K562 (cell line): Measurements from ENCODE around the gene ATP6V1G1. TPM values are rescaled to one million over a fixed set of nuclear protein-coding genes. Genes with fewer than 3 reads are reported as not detected.
A peak's percentile ranks its signal among the peaks of the same experiment; 100 is the strongest.

Source experiments
- C11orf30 ChIP-seq: fragments of 450-650 bp; IDR thresholded peaks from 2 replicates; pipeline ENCODE4 v1.6.1; 2016; ENCODE audit warnings: low read depth, mild to moderate bottlenecking
- ETV1 ChIP-seq: fragments of 450-650 bp; conservative IDR thresholded peaks from 2 replicates; pipeline ENCODE4 v1.6.1; 2016; ENCODE audit warnings: missing genetic modification characterization, control low read depth, low read depth, missing compliant biosample characterization
- NFE2L1 ChIP-seq: fragments of 450-650 bp; IDR thresholded peaks from 2 replicates; pipeline ENCODE4 v1.6.1; 2016; ENCODE audit warnings: missing genetic modification characterization, low read depth, mild to moderate bottlenecking, missing compliant biosample characterization, moderate library complexity, borderline replicate concordance
- PHF8 ChIP-seq: fragments of 200-600 bp; sonication (generic); IDR thresholded peaks from 2 replicates; pipeline ENCODE4 v1.6.1; 2012; ENCODE audit warnings: mixed run types, mild to moderate bottlenecking, inconsistent platforms, low read length, moderate library complexity, borderline replicate concordance
- PPARD ChIP-seq: fragments of 250-450 bp; sonication (Bioruptor Pico); IDR thresholded peaks from 2 replicates; pipeline ENCODE4 v1.8.0; 2022; ENCODE audit warnings: inconsistent platforms, mild to moderate bottlenecking, moderate library complexity
- PRPF4 ChIP-seq: fragments of 200-400 bp; formaldehyde crosslinking; IDR thresholded peaks from one replicate; pipeline ENCODE4 v1.6.1; 2017; ENCODE audit warnings: low read length, low read depth, mild to moderate bottlenecking; ENCODE audit not compliant: insufficient read depth, poor library complexity, severe bottlenecking
- RB1 ChIP-seq: fragments of 450-650 bp; IDR thresholded peaks from 2 replicates; pipeline ENCODE4 v1.6.1; 2017; ENCODE audit warnings: low read depth, mild to moderate bottlenecking
- SMARCC2 ChIP-seq: fragments of 450-650 bp; IDR thresholded peaks from 2 replicates; pipeline ENCODE4 v1.6.1; 2017; ENCODE audit warnings: antibody characterized with exemption, moderate library complexity, mild to moderate bottlenecking, low read depth
- TAF7 ChIP-seq: fragments of 450-650 bp; IDR thresholded peaks from 2 replicates; pipeline ENCODE4 v1.6.1; 2016; ENCODE audit warnings: missing genetic modification characterization, missing compliant biosample characterization
- TFAM ChIP-seq: fragments of 250-450 bp; sonication (Bioruptor Pico); conservative IDR thresholded peaks from 2 replicates; pipeline ENCODE4 v1.5.0; 2021; ENCODE audit warnings: mild to moderate bottlenecking, moderate library complexity
- TOE1 ChIP-seq, 2 experiments: fragments of 450-650 bp in 1 of 2; sonication (generic) in 1 of 2; formaldehyde crosslinking in 1 of 2; IDR thresholded peaks; 2 replicates each; pipeline versions ENCODE4 v1.7.1 to v1.8.0; 2016 to 2022; ENCODE audit warnings: borderline replicate concordance in 2 of 2, mild to moderate bottlenecking in 2 of 2, antibody characterized with exemption in 1 of 2, inconsistent platforms in 1 of 2, low read depth in 1 of 2, missing genetic modification reagents in 1 of 2, moderate library complexity in 1 of 2
- polyA plus RNA-seq, 8 experiments: library from polyadenylated mRNA; depleted of rRNA in 4 of 8; stranded (reverse) in 5 of 8; unstranded in 3 of 8; fragments of >200 nt; fragmentation: Nextera tagmentation in 2 of 8; fragmentation: Illumina TruSeq in 1 of 8; extraction: Ambion mirVana in 2 of 8; extraction: Trizol in 1 of 8; gene quantifications; 2 replicates each; pipeline versions ENCODE4 v1.2.1 to v1.2.3, GENCODE V29; 2011 to 2014; ENCODE audit warnings: inconsistent platforms in 1 of 8, missing spikeins in 1 of 8
- total RNA-seq, 7 experiments: library from RNA; depleted of rRNA in 6 of 7; stranded (reverse); fragments of >200 nt in 6 of 7; fragmentation: Illumina TruSeq in 2 of 7; extraction: Trizol in 2 of 7; gene quantifications; 2 replicates each; pipeline versions ENCODE4 v1.2.1 to v1.2.3, GENCODE V29; 2011 to 2021; ENCODE audit warnings: low replicate concordance in 1 of 7
- TF ChIP-seq, protein P1 (sequence below): sonication (generic); formaldehyde crosslinking; IDR thresholded peaks from 2 replicates; pipeline ENCODE4 v1.8.0; 2023; ENCODE audit warnings: missing genetic modification reagents, mild to moderate bottlenecking, borderline replicate concordance
- TF ChIP-seq, protein P2 (sequence below): sonication (generic); formaldehyde crosslinking; IDR thresholded peaks from 2 replicates; pipeline ENCODE4 v1.4.0; 2020; ENCODE audit warnings: mild to moderate bottlenecking, missing genetic modification reagents

The ATP6V1G1 gene
- total and polyA plus RNA-seq, 9 of the 15 experiments (the other 6 are each of a cell fraction or from before 2014, with no cell fraction given): 88.4 to 492 (median 193) TPM

DNA sequence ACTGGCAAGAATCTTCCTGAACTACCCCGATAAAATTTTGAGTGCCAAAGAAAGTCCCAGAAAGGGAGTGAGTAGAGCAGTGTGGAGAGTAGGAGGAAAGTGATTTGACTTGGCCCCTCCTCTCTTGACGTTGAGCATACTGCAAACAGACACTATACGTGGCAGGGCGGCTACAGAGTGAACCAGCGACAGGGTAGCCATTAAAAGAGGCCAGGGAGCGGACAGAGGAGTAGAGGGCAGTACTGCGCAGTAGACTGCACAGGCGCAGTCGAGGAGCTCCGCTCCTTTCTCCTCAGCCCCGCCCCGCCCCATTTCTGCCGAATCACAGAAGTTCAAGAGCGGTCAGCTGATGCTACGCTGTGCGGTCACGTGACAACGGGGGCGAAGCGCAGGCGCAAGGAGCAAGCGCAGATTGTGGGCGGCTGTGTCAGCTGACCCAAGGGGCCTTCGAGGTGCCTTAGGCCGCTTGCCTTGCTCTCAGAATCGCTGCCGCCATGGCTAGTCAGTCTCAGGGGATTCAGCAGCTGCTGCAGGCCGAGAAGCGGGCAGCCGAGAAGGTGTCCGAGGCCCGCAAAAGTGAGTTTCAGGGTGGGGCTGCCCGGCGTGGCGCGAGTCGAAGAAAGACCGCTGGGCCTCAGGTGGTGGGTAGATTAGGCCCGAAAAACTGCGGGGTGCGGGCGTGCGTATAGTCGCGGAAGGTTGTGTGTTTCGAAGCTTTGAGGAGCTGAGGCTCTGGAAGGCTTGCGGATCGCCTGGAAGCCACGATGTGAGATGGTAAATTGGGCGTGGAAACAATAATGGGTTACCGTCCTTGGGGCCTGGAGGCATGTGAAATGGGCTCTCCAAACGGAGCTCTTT lies at the start of gene ATP6V1G1 (continued):
- TF ChIP-seq, protein P1, sequence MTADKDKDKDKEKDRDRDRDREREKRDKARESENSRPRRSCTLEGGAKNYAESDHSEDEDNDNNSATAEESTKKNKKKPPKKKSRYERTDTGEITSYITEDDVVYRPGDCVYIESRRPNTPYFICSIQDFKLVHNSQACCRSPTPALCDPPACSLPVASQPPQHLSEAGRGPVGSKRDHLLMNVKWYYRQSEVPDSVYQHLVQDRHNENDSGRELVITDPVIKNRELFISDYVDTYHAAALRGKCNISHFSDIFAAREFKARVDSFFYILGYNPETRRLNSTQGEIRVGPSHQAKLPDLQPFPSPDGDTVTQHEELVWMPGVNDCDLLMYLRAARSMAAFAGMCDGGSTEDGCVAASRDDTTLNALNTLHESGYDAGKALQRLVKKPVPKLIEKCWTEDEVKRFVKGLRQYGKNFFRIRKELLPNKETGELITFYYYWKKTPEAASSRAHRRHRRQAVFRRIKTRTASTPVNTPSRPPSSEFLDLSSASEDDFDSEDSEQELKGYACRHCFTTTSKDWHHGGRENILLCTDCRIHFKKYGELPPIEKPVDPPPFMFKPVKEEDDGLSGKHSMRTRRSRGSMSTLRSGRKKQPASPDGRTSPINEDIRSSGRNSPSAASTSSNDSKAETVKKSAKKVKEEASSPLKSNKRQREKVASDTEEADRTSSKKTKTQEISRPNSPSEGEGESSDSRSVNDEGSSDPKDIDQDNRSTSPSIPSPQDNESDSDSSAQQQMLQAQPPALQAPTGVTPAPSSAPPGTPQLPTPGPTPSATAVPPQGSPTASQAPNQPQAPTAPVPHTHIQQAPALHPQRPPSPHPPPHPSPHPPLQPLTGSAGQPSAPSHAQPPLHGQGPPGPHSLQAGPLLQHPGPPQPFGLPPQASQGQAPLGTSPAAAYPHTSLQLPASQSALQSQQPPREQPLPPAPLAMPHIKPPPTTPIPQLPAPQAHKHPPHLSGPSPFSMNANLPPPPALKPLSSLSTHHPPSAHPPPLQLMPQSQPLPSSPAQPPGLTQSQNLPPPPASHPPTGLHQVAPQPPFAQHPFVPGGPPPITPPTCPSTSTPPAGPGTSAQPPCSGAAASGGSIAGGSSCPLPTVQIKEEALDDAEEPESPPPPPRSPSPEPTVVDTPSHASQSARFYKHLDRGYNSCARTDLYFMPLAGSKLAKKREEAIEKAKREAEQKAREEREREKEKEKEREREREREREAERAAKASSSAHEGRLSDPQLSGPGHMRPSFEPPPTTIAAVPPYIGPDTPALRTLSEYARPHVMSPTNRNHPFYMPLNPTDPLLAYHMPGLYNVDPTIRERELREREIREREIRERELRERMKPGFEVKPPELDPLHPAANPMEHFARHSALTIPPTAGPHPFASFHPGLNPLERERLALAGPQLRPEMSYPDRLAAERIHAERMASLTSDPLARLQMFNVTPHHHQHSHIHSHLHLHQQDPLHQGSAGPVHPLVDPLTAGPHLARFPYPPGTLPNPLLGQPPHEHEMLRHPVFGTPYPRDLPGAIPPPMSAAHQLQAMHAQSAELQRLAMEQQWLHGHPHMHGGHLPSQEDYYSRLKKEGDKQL (CRISPR knock-in tag): no peak
- TF ChIP-seq TAF7 (tag) (peak; percentile 72), SMARCC2 (no peak), TOE1 (IDR thresholded peaks at IDR 0.05; ENCODE audit: borderline replicate concordance) (peak; percentile 100), TOE1 (CRISPR knock-in tag; IDR thresholded peaks at IDR 0.05; ENCODE audit: borderline replicate concordance, low read depth) (no peak), C11orf30 (peak; percentile 98), PPARD (CRISPR knock-in tag) (no peak), ETV1 (tag) (no peak), NFE2L1 (tag) (no peak), PRPF4 (no peak), RB1 (0 out of 2 replicates have a peak, but pooled peaks have one; percentile 65), TFAM (CRISPR knock-in tag) (no peak), PHF8 (peak; percentile 98)
- TF ChIP-seq, protein P2, sequence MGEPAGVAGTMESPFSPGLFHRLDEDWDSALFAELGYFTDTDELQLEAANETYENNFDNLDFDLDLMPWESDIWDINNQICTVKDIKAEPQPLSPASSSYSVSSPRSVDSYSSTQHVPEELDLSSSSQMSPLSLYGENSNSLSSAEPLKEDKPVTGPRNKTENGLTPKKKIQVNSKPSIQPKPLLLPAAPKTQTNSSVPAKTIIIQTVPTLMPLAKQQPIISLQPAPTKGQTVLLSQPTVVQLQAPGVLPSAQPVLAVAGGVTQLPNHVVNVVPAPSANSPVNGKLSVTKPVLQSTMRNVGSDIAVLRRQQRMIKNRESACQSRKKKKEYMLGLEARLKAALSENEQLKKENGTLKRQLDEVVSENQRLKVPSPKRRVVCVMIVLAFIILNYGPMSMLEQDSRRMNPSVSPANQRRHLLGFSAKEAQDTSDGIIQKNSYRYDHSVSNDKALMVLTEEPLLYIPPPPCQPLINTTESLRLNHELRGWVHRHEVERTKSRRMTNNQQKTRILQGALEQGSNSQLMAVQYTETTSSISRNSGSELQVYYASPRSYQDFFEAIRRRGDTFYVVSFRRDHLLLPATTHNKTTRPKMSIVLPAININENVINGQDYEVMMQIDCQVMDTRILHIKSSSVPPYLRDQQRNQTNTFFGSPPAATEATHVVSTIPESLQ (CRISPR knock-in tag): no peak
